GM23338 (cell line): Measurements from ENCODE around the gene UBE2G2. TPM values are rescaled to one million over a fixed set of nuclear protein-coding genes. Genes with fewer than 3 reads are reported as not detected.

Experiments
- ATAC-seq: fragments of 200-7000 bp; cut with Tn5 transposase; 3 replicates; pipeline ENCODE4 v1.9.1; 2020
- DNase-seq: peaks from one replicate; pipeline ENCODE4 v3.0.0-alpha.2; 2015; ENCODE audit warnings: low spot score
- H2AFZ ChIP-seq: fragments of 200-600 bp; sonication (generic); 2 replicates; pipeline ENCODE4 v1.8.0; 2016; ENCODE audit warnings: antibody characterized with exemption, mild to moderate bottlenecking, moderate library complexity
- H3F3A ChIP-seq: fragments of 200-600 bp; sonication (generic); replicated peaks from 2 replicates; pipeline ENCODE4 v1.8.0; 2017; ENCODE audit warnings: antibody characterized with exemption, mixed run types, low read depth
- H3K27ac ChIP-seq: fragments of 200-600 bp; sonication (generic); 2 replicates; pipeline ENCODE4 v1.6.1; 2016; ENCODE audit warnings: low read depth
- H3K27me3 ChIP-seq: fragments of 200-600 bp; sonication (generic); 2 replicates; pipeline ENCODE4 v1.8.0; 2016; ENCODE audit warnings: mild to moderate bottlenecking, mixed run types, moderate library complexity; ENCODE audit not compliant: insufficient read depth
- H3K36me3 ChIP-seq: fragments of 200-600 bp; sonication (generic); 2 replicates; pipeline ENCODE4 v1.8.0; 2016; ENCODE audit warnings: mild to moderate bottlenecking; ENCODE audit not compliant: insufficient read depth
- H3K4me1 ChIP-seq: fragments of 200-600 bp; sonication (generic); 2 replicates; pipeline ENCODE4 v1.8.0; 2016; ENCODE audit warnings: mild to moderate bottlenecking, moderate library complexity; ENCODE audit not compliant: insufficient read depth
- H3K4me2 ChIP-seq: fragments of 200-600 bp; sonication (generic); 2 replicates; pipeline ENCODE4 v1.7.1; 2017; ENCODE audit warnings: mixed run types
- H3K4me3 ChIP-seq: fragments of 200-600 bp; sonication (generic); 2 replicates; pipeline ENCODE4 v1.6.1; 2016; ENCODE audit warnings: mixed run types
- H3K79me2 ChIP-seq: fragments of 200-600 bp; sonication (generic); replicated peaks from 2 replicates; pipeline ENCODE4 v1.8.0; 2017; ENCODE audit warnings: mild to moderate bottlenecking; ENCODE audit not compliant: insufficient read depth
- H3K9me2 ChIP-seq: fragments of 200-600 bp; sonication (generic); 2 replicates; pipeline ENCODE4 v1.8.0; 2017; ENCODE audit not compliant: insufficient read depth
- H4K20me1 ChIP-seq: fragments of 200-600 bp; sonication (generic); replicated peaks from 2 replicates; pipeline ENCODE4 v1.8.0; 2017; ENCODE audit warnings: mild to moderate bottlenecking; ENCODE audit not compliant: insufficient read depth
- H3K27ac Mint-ChIP-seq: 2 replicates; pipeline ENCODE4 v1.8.0; 2020; ENCODE audit warnings: inconsistent platforms, mild to moderate bottlenecking, moderate library complexity, mixed read lengths
- H3K27me3 Mint-ChIP-seq: 3 replicates; pipeline ENCODE4 v1.8.0; 2022; ENCODE audit warnings: low read depth, mild to moderate bottlenecking, moderate library complexity, mixed read lengths, inconsistent platforms; ENCODE audit not compliant: insufficient read depth, poor library complexity
- H3K36me3 Mint-ChIP-seq: 3 replicates; pipeline ENCODE4 v1.8.0; 2021; ENCODE audit warnings: low read depth, mild to moderate bottlenecking, inconsistent platforms, moderate library complexity, mixed read lengths
- H3K4me1 Mint-ChIP-seq: 3 replicates; pipeline ENCODE4 v1.8.0; 2020; ENCODE audit warnings: mild to moderate bottlenecking, inconsistent platforms, mixed read lengths
- H3K4me3 Mint-ChIP-seq: 3 replicates; pipeline ENCODE4 v1.8.0; 2021; ENCODE audit warnings: moderate library complexity, mild to moderate bottlenecking, inconsistent platforms, mixed read lengths
- H3K9me3 Mint-ChIP-seq: 3 replicates; pipeline ENCODE4 v1.8.0; 2020; ENCODE audit warnings: moderate library complexity, mild to moderate bottlenecking, inconsistent platforms, mixed read lengths
- CREB1 ChIP-seq: fragments of 250-450 bp; sonication (Bioruptor Pico); IDR thresholded peaks from 2 replicates; pipeline ENCODE4 v1.5.0; 2020; ENCODE audit warnings: low read depth, mild to moderate bottlenecking, moderate library complexity
- CTCF ChIP-seq, 2 experiments: fragments of 200-600 bp in 1 of 2; sonication (generic) in 1 of 2; conservative IDR thresholded peaks; 2 replicates each; pipeline versions ENCODE4 v1.5.1 to v1.6.1; 2016 to 2017; ENCODE audit warnings: antibody characterized with exemption in 2 of 2, low read depth in 2 of 2, mild to moderate bottlenecking in 2 of 2, moderate library complexity in 1 of 2
- EZH2 ChIP-seq: fragments of 200-600 bp; sonication (generic); IDR thresholded peaks from one replicate; pipeline ENCODE4 v1.8.0; 2017; ENCODE audit warnings: antibody characterized with exemption, mild to moderate bottlenecking, low read depth; ENCODE audit not compliant: unreplicated experiment
- EZH2phosphoT487 ChIP-seq: fragments of 200-600 bp; sonication (generic); IDR thresholded peaks from one replicate; pipeline ENCODE4 v1.8.1; 2018; ENCODE audit warnings: antibody characterized with exemption; ENCODE audit not compliant: unreplicated experiment
- JUNB ChIP-seq: IDR thresholded peaks from one replicate; pipeline ENCODE4 v1.6.1; 2016; ENCODE audit warnings: antibody characterized with exemption; ENCODE audit not compliant: unreplicated experiment
- NANOG ChIP-seq: IDR thresholded peaks from 2 replicates; pipeline ENCODE4 v1.6.1; 2016; ENCODE audit warnings: antibody characterized with exemption, borderline replicate concordance
- POLR2AphosphoS5 ChIP-seq: IDR thresholded peaks from 2 replicates; pipeline ENCODE4 v1.6.1; 2016; ENCODE audit warnings: antibody characterized with exemption, low read depth
- REST ChIP-seq: IDR thresholded peaks from one replicate; pipeline ENCODE4 v1.6.1; 2018; ENCODE audit warnings: antibody characterized with exemption; ENCODE audit not compliant: unreplicated experiment
- STAT1 ChIP-seq: IDR thresholded peaks from one replicate; pipeline ENCODE4 v1.6.1; 2016; ENCODE audit warnings: antibody characterized with exemption; ENCODE audit not compliant: unreplicated experiment
- ZNF331 ChIP-seq: fragments of 250-450 bp; sonication (Bioruptor Pico); IDR thresholded peaks from 2 replicates; pipeline ENCODE4 v1.5.0; 2020; ENCODE audit warnings: low read depth, mild to moderate bottlenecking, moderate library complexity
- polyA plus RNA-seq: library from polyadenylated mRNA; unstranded; fragments of >200 nt; fragmentation: Nextera tagmentation; extraction: Ambion mirVana; gene quantifications from 2 replicates; pipeline ENCODE4 v1.2.1, GENCODE V29; 2016
- total RNA-seq: library from RNA; depleted of rRNA; stranded (reverse); fragments of >200 nt; shearing (Covaris generic); gene quantifications from 2 replicates; pipeline ENCODE4 v1.2.3, GENCODE V29; 2014
- TF ChIP-seq, protein P1 (sequence below): fragments of 250-450 bp; sonication (Bioruptor Pico); IDR thresholded peaks from 2 replicates; pipeline ENCODE4 v1.5.0; 2020; ENCODE audit warnings: mild to moderate bottlenecking, moderate library complexity

UBE2G2 gene
- total and polyA plus RNA-seq, 2 experiments from 2014 or later, result 66.4 to 100 TPM

DNA sequence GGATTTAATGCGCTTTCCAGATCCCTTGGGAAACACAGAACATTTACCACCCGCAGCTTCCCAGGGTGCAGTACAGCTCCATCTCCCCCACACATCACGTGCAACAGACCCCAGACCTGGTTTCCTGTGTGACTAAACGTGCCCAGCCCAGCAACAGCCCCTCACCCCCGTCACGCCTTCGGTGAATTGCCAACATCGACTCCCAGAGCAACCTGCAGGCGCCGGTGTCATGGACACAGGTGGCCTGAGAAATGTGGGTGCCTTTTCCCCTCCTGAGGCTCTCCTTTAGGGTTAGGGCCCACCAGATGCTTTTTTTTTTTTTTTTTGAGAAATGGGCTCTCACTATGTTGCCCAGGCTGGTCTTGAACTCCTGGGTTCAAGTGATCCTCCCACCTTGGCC, 40.5 kb upstream of the UBE2G2 start:
- Histone ChIP-seq H3K4me2 (no peak overlapping the region), H3K9me2 (no peaks in the 10 kb centered on the region), H2AFZ (no peak overlapping the region), H4K20me1 (no peaks in the 10 kb centered on the region), H3K4me1 (peaks cover 11% of the 10 kb centered on the region), H3K79me2 (no peaks in the 10 kb centered on the region), H3K36me3 (no peaks in the 10 kb centered on the region), H3K27me3 (no peaks in the 10 kb centered on the region), H3F3A (no peaks in the 10 kb centered on the region; the same call in 1 of the 2 replicates), H3K27ac (no peak overlapping the region), H3K4me3 (no peak overlapping the region)
- Mint-ChIP-seq H3K36me3 (no peaks in the 10 kb centered on the region), H3K4me3 (no peak overlapping the region), H3K4me1 (peaks cover 13% of the 10 kb centered on the region), H3K27me3 (peaks cover 11% of the 10 kb centered on the region), H3K9me3 (no peaks in the 10 kb centered on the region), H3K27ac (no peak overlapping the region)
- DNase-seq (no peak), ATAC-seq (no peak)
- TF ChIP-seq JUNB (no peak), STAT1 (no peak)

DNA sequence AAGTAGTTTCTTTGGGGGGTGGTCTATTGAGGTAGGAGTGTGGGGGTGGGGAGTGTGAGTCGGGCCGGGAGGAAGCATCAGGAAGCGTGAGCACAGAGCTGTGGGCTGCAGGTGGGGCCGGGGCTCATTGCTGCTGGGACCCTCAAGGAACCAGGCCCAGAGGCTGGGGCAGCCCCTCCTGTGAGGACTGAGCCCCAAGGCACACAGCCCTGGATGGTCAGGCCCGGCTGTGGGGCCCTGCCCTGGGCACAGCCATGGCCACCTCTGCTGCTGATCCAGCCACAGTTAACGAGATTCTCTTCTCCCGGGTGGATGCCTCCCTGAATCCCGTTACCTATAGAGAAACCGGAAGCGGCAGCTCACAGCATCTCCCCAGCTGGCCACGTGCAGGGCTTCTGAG, 39.2 kb upstream of the UBE2G2 start:
- no peaks in the 10 kb centered on the region for H3K9me2 ChIP-seq
- H3K4me1 ChIP-seq, result peaks cover 7% of the 10 kb centered on the region; the same call in 1 of the 2 replicates
- no peak overlapping the region for H3K4me2 ChIP-seq
- H3K9me3 Mint-ChIP-seq, result no peaks in the 10 kb centered on the region
- no peak overlapping the region for H3K4me3 ChIP-seq
- no peaks in the 10 kb centered on the region; the same call in 1 of the 2 replicates for H3F3A ChIP-seq
- H3K27ac ChIP-seq, result no peak overlapping the region
- ATAC-seq, result no peak
- DNase-seq, result no peak
- no peaks in the 10 kb centered on the region for H3K36me3 Mint-ChIP-seq
- no peaks in the 10 kb centered on the region for H3K27me3 ChIP-seq
- H3K27me3 Mint-ChIP-seq, result peaks cover 12% of the 10 kb centered on the region
- no peak overlapping the region for H2AFZ ChIP-seq
- H3K4me1 Mint-ChIP-seq, result peaks cover 5% of the 10 kb centered on the region; the same call in 2 of the 3 replicates
- no peak overlapping the region for H3K4me3 Mint-ChIP-seq
- no peak overlapping the region for H3K27ac Mint-ChIP-seq
- no peaks in the 10 kb centered on the region for H3K79me2 ChIP-seq
- no peaks in the 10 kb centered on the region for H3K36me3 ChIP-seq
- no peaks in the 10 kb centered on the region for H4K20me1 ChIP-seq
- TF ChIP-seq CTCF (conservative IDR thresholded peaks at IDR 0.05; ENCODE audit: low read depth in 2 of 2) (no peak), POLR2AphosphoS5 (no peak), STAT1 (no peak), NANOG (no peak), JUNB (no peak), ZNF331 (CRISPR knock-in tag) (no peak), EZH2phosphoT487 (no peak), CREB1 (no peak), EZH2 (no peak), REST (no peak)
- TF ChIP-seq, protein P1, sequence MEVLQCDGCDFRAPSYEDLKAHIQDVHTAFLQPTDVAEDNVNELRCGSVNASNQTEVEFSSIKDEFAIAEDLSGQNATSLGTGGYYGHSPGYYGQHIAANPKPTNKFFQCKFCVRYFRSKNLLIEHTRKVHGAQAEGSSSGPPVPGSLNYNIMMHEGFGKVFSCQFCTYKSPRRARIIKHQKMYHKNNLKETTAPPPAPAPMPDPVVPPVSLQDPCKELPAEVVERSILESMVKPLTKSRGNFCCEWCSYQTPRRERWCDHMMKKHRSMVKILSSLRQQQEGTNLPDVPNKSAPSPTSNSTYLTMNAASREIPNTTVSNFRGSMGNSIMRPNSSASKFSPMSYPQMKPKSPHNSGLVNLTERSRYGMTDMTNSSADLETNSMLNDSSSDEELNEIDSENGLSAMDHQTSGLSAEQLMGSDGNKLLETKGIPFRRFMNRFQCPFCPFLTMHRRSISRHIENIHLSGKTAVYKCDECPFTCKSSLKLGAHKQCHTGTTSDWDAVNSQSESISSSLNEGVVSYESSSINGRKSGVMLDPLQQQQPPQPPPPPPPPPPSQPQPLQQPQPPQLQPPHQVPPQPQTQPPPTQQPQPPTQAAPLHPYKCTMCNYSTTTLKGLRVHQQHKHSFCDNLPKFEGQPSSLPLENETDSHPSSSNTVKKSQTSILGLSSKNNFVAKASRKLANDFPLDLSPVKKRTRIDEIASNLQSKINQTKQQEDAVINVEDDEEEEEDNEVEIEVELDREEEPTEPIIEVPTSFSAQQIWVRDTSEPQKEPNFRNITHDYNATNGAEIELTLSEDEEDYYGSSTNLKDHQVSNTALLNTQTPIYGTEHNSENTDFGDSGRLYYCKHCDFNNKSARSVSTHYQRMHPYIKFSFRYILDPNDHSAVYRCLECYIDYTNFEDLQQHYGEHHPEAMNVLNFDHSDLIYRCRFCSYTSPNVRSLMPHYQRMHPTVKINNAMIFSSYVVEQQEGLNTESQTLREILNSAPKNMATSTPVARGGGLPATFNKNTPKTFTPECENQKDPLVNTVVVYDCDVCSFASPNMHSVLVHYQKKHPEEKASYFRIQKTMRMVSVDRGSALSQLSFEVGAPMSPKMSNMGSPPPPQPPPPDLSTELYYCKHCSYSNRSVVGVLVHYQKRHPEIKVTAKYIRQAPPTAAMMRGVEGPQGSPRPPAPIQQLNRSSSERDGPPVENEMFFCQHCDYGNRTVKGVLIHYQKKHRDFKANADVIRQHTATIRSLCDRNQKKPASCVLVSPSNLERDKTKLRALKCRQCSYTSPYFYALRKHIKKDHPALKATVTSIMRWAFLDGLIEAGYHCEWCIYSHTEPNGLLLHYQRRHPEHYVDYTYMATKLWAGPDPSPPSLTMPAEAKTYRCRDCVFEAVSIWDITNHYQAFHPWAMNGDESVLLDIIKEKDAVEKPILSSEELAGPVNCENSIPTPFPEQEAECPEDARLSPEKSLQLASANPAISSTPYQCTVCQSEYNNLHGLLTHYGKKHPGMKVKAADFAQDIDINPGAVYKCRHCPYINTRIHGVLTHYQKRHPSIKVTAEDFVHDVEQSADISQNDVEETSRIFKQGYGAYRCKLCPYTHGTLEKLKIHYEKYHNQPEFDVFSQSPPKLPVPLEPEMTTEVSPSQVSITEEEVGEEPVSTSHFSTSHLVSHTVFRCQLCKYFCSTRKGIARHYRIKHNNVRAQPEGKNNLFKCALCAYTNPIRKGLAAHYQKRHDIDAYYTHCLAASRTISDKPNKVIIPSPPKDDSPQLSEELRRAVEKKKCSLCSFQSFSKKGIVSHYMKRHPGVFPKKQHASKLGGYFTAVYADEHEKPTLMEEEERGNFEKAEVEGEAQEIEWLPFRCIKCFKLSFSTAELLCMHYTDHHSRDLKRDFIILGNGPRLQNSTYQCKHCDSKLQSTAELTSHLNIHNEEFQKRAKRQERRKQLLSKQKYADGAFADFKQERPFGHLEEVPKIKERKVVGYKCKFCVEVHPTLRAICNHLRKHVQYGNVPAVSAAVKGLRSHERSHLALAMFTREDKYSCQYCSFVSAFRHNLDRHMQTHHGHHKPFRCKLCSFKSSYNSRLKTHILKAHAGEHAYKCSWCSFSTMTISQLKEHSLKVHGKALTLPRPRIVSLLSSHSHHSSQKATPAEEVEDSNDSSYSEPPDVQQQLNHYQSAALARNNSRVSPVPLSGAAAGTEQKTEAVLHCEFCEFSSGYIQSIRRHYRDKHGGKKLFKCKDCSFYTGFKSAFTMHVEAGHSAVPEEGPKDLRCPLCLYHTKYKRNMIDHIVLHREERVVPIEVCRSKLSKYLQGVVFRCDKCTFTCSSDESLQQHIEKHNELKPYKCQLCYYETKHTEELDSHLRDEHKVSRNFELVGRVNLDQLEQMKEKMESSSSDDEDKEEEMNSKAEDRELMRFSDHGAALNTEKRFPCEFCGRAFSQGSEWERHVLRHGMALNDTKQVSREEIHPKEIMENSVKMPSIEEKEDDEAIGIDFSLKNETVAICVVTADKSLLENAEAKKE (CRISPR knock-in tag), result no peak
